ENCODE data around the gene POLE. TPM values are rescaled to one million over a fixed set of nuclear protein-coding genes. Genes with fewer than 3 reads are reported as not detected.

POLE gene
- total RNA-seq, 1 experiment from 2014 or later = 144 TPM

DNA sequence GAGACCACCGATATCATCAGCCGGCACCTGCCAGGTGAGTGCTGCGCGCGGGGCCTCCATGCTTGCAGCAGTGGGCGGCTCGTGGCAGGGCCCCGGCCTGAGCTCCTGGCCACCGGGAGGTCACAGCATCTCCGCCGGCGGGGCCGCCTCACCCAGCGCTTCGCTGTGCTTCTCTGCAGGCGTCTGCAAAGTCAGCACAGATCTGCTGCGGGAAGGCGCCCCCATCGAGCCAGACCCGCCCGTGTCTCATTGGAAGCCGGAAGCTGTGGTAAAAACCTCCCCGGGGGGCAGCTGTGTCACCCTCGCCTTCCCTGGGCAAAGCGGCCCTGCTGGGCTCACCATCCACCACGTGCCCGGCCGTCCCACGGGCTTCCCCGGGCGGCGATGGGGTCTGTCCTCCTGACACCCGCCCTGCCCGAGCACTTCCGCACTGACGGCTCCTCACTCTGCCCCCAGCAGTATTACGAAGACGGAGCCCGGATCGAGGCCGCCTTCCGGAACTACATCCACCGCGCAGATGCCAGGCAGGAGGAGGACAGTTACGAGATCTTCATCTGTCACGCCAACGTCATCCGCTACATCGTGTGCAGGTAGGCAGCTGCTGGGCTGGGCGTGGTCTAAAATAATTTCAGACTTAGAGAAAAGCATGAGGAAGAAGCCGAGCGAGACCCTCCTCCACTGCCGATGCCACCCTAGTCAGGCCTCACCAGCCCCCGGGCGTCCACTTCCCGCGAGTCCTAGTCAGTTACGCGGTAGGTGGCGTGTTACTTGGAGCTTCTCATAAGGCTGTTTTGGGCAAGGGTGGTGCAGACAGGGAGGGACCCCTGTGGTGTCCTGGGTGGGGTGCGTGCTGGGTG, 30.6 kb upstream of the POLE start (continued):
- TF ChIP-seq SOX15 (CRISPR knock-in tag; IDR thresholded peaks at IDR 0.05) (no peak), GRHL2 (CRISPR knock-in tag; IDR thresholded peaks at IDR 0.05; ENCODE audit: insufficient replicate concordance, severe bottlenecking) (no peak), ZNF416 (CRISPR knock-in tag; IDR thresholded peaks at IDR 0.05) (no peak), ETV6 (CRISPR knock-in tag; IDR thresholded peaks at IDR 0.05) (no peak), ZNF281 (CRISPR knock-in tag; IDR thresholded peaks at IDR 0.05) (no peak), ATF3 (CRISPR knock-in tag; conservative IDR thresholded peaks at IDR 0.05) (no peak), ZBTB21 (CRISPR knock-in tag; IDR thresholded peaks at IDR 0.05; ENCODE audit: borderline replicate concordance) (no peak), EMX1 (CRISPR knock-in tag; IDR thresholded peaks at IDR 0.05) (no peak), ESRRA (CRISPR knock-in tag; IDR thresholded peaks at IDR 0.05; ENCODE audit: borderline replicate concordance) (no peak)
- TF ChIP-seq, protein P1, sequence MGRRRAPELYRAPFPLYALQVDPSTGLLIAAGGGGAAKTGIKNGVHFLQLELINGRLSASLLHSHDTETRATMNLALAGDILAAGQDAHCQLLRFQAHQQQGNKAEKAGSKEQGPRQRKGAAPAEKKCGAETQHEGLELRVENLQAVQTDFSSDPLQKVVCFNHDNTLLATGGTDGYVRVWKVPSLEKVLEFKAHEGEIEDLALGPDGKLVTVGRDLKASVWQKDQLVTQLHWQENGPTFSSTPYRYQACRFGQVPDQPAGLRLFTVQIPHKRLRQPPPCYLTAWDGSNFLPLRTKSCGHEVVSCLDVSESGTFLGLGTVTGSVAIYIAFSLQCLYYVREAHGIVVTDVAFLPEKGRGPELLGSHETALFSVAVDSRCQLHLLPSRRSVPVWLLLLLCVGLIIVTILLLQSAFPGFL (CRISPR knock-in tag; IDR thresholded peaks at IDR 0.05; ENCODE audit: borderline replicate concordance) = no peak

GRCh38 chr12:132717011-132717410, 29.9 kb upstream of the POLE start:
- peaks cover 43% of the 10 kb centered on the region for H3K36me3 Mint-ChIP-seq
- H3K4me1 Mint-ChIP-seq = no peaks in the 10 kb centered on the region
- CTCF ChIA-PET = no interaction called here
- no peak overlapping the region for H3K4me3 Mint-ChIP-seq
- POLR2A ChIA-PET = no interaction called here
- H3K27me3 Mint-ChIP-seq (ENCODE audit: low read depth) = no peaks in the 10 kb centered on the region
- DNase-seq (ENCODE audit: low spot score) (no peak), ATAC-seq (no peak)
- no peaks in the 10 kb centered on the region for H3K9me3 Mint-ChIP-seq
- no peak overlapping the region; the same call in 1 of the 2 replicates for H3K27ac Mint-ChIP-seq
- TF ChIP-seq SMAD3 (CRISPR knock-in tag; IDR thresholded peaks at IDR 0.05; ENCODE audit: borderline replicate concordance) = no peak
- TF ChIP-seq, protein P2, sequence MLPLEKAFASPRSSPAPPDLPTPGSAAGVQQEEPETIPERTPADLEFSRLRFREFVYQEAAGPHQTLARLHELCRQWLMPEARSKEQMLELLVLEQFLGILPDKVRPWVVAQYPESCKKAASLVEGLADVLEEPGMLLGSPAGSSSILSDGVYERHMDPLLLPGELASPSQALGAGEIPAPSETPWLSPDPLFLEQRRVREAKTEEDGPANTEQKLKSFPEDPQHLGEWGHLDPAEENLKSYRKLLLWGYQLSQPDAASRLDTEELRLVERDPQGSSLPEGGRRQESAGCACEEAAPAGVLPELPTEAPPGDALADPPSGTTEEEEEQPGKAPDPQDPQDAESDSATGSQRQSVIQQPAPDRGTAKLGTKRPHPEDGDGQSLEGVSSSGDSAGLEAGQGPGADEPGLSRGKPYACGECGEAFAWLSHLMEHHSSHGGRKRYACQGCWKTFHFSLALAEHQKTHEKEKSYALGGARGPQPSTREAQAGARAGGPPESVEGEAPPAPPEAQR (CRISPR knock-in tag; IDR thresholded peaks at IDR 0.05) = no peak
- no peak for TF ChIP-seq SOX15 (CRISPR knock-in tag; IDR thresholded peaks at IDR 0.05)
- TF ChIP-seq FOXJ3 (CRISPR knock-in tag; IDR thresholded peaks at IDR 0.05; ENCODE audit: borderline replicate concordance) = no peak
- TF ChIP-seq NR2C2 (CRISPR knock-in tag; IDR thresholded peaks at IDR 0.05) = no peak
- TF ChIP-seq, protein P3, sequence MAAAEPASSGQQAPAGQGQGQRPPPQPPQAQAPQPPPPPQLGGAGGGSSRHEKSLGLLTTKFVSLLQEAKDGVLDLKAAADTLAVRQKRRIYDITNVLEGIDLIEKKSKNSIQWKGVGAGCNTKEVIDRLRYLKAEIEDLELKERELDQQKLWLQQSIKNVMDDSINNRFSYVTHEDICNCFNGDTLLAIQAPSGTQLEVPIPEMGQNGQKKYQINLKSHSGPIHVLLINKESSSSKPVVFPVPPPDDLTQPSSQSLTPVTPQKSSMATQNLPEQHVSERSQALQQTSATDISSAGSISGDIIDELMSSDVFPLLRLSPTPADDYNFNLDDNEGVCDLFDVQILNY (CRISPR knock-in tag; IDR thresholded peaks at IDR 0.05) = no peak
- TF ChIP-seq ZBTB21 (CRISPR knock-in tag; IDR thresholded peaks at IDR 0.05; ENCODE audit: borderline replicate concordance) = no peak
- TF ChIP-seq CTCF (IDR thresholded peaks at IDR 0.05) = no peak
- no peak for TF ChIP-seq RELA (CRISPR knock-in tag; IDR thresholded peaks at IDR 0.05; ENCODE audit: borderline replicate concordance)
- no peak for TF ChIP-seq CREB1 (CRISPR knock-in tag; IDR thresholded peaks at IDR 0.05)
- TF ChIP-seq, protein P4, sequence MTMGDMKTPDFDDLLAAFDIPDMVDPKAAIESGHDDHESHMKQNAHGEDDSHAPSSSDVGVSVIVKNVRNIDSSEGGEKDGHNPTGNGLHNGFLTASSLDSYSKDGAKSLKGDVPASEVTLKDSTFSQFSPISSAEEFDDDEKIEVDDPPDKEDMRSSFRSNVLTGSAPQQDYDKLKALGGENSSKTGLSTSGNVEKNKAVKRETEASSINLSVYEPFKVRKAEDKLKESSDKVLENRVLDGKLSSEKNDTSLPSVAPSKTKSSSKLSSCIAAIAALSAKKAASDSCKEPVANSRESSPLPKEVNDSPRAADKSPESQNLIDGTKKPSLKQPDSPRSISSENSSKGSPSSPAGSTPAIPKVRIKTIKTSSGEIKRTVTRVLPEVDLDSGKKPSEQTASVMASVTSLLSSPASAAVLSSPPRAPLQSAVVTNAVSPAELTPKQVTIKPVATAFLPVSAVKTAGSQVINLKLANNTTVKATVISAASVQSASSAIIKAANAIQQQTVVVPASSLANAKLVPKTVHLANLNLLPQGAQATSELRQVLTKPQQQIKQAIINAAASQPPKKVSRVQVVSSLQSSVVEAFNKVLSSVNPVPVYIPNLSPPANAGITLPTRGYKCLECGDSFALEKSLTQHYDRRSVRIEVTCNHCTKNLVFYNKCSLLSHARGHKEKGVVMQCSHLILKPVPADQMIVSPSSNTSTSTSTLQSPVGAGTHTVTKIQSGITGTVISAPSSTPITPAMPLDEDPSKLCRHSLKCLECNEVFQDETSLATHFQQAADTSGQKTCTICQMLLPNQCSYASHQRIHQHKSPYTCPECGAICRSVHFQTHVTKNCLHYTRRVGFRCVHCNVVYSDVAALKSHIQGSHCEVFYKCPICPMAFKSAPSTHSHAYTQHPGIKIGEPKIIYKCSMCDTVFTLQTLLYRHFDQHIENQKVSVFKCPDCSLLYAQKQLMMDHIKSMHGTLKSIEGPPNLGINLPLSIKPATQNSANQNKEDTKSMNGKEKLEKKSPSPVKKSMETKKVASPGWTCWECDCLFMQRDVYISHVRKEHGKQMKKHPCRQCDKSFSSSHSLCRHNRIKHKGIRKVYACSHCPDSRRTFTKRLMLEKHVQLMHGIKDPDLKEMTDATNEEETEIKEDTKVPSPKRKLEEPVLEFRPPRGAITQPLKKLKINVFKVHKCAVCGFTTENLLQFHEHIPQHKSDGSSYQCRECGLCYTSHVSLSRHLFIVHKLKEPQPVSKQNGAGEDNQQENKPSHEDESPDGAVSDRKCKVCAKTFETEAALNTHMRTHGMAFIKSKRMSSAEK (CRISPR knock-in tag; IDR thresholded peaks at IDR 0.05; ENCODE audit: borderline replicate concordance) = no peak
- no peak for TF ChIP-seq NFATC4 (CRISPR knock-in tag; IDR thresholded peaks at IDR 0.05)
- no peak for TF ChIP-seq SMAD4 (CRISPR knock-in tag; IDR thresholded peaks at IDR 0.05)
- TF ChIP-seq ESRRA (CRISPR knock-in tag; IDR thresholded peaks at IDR 0.05; ENCODE audit: borderline replicate concordance) = no peak

Data from WTC11 (cell line).